Activated CD4-positive, alpha-beta T cell treated with anti-CD3 and anti-CD28 coated beads for 24 hours (primary cell): Measurements from ENCODE around the gene CDKN1C.

Experiments used
- DNase-seq, 2 donors: peaks; one replicate each; pipeline ENCODE4 v3.0.0-alpha.2; 2020; ENCODE audit warnings: low read depth in 2 of 2

Gene CDKN1C

DNA sequence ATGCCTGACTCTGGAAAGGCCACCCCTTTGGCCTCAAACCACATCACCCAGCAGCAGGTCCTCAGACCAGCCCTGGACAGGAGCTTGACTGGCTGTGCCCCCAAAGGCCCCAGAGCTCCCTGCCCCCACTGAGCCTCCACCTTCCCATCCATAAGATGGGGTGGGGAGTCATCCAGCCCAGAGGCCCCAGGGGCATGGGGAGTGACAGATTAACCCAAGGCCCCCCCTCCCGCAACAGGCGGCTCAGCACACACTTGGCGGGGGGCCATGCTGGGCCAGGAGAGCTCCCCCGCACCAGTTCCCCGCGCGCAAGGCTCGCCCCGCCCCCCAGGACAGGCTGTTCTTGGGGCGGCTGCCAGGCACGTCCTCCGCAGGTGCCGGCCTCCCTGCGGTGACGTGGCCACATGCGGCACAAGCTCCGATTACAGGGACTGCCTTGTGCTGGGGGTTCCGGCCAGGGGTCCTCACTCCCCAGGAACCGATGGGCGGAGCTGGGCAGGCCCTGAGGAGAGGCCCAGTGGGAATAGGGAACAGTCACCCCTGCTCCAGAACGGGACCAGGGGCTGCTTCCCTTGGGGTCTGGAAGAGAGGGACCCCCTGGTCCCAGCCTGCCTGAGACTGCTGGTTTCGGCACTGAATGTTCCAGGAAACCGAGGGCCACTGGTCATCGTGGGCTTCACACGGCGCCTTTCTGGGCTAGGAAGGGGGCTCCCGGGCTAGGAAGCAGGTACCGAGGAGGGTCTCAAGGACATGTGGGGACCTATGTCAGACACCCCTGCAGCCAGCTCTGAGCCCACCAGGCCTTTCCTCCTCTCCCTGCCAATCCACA is 5.1 kb upstream of the CDKN1C start:
- DNase-seq: no peak

DNA sequence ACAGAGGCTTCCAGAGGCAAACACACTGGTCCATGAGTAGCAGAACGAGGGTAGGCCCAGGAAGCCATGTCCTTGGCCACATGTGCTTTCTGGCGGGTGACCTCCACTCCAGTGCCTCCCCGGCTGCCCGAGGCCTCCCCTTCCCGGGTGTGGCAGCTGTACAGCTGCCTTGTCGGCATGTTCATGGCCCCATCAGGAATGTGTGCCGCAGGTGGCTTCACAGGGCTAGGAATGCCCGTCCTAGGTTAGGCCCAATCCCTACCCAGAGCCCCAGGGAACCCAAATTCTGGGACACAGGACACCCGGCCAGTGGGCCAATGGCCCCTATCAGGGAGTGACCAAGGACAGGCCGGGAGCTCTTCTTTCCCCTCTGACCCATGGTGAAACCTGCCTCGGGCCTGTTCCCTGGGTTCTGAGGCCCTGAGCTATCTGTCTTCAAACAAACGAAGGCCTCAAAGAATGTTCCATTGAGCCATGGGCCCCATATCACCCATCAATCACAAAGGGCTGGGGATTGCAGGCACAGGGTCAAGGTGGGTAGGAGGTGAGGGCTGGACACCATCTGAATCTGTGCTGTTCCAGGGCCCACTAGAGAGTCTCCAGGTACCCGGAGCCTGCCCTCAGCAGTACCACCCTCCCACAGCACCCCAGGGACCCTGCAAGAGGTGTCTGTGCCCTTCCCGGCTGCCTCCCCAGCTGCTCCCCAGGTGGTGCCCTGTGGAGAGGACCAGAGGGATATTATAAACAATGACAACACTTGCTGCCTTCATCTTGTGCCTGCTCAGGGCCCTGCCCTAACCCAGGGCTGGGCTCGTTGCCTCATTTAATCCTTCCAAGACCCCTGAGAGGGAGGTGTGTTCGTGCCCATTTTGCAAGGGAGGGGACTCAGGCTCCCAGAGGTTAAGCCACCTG is 4.0 kb upstream of the CDKN1C start:
- no peak for DNase-seq

DNA sequence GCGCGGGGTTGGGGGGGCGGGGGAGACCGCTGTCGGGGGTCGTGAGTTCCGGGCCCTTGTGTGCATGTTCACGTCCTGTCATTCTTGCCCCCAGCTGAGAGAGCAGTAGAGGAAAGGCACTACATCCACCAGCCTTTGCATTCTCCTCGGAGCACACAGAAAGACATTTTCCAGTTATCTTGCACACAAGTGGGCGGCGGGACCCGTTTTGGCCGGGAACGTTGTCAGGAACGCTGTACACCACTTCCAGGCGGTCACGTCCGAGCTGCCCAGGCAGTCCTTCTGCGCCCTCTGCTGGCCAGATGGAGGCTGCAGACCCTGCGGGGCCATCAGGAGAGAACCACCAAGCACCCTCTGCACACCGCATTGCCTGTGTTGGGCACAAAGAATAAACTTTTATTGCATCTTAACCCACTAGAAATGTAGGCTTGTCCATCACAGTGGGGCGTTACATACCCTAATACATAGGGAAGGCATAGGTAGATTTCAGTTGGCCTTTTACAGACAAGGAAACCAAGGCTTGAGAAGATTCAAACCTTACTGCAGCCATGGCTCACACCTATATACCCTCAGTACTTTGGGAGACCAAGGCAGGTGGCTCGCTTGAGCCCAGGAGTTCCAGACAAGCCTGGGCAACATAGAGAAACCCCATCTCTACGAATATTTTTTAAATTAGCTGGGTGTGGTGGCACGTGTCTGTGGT is 2.8 kb upstream of the CDKN1C start:
- DNase-seq: peak; percentile 83 to 89

DNA sequence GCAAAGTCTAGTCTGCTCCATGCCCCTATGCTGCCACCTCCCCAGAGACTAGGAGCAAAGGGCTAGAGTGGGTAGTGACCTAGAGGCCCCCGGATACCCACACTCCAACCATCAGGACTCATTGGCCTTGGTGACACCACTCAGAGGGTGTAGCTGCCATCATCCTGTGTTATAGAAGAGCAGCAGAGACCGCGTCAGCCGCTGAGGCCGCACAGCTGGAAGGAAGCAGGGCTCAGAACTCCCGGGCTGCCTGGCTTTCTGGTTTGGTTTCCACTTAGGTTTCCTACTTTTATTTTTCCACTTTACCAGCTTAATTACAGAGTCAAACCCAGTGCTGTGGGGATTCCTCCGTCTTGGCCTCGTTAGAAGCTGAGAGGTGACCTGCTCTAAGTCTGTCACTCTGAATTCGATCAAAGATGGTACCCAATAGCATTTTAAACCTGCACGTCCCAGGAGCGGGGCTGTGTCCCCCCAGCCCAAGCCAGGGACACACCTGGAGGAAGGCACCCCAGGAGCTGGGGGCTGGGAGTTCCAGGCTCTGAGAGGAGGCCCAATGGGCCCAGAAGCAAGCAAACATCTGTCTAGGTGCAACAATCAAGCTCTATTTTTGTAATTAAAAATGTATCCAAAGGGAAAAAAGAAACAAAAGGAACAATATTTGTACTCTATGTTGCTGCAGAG is 2.1 kb upstream of the CDKN1C start:
- DNase-seq: no peak

DNA sequence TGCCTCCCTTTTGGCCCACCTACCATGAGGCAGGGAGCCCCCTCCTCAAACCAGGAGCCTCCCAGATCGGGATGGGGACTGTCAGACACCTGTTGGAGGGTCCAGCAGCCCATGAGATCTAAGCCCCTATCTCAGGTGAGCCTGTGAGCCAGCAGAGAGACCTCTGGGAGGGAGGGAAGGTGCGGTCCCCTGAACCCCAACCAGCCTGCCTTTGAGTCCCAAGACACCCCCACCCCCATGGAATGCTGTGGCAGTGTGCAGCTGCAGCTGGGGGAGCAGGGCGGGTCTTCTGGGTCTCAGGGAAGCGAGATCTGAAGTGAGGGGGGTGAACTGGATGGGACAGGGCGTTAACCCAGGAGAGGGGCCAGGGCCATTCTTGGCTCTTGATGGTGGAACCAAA is 1.4 kb upstream of the CDKN1C start:
- DNase-seq: no peak

DNA sequence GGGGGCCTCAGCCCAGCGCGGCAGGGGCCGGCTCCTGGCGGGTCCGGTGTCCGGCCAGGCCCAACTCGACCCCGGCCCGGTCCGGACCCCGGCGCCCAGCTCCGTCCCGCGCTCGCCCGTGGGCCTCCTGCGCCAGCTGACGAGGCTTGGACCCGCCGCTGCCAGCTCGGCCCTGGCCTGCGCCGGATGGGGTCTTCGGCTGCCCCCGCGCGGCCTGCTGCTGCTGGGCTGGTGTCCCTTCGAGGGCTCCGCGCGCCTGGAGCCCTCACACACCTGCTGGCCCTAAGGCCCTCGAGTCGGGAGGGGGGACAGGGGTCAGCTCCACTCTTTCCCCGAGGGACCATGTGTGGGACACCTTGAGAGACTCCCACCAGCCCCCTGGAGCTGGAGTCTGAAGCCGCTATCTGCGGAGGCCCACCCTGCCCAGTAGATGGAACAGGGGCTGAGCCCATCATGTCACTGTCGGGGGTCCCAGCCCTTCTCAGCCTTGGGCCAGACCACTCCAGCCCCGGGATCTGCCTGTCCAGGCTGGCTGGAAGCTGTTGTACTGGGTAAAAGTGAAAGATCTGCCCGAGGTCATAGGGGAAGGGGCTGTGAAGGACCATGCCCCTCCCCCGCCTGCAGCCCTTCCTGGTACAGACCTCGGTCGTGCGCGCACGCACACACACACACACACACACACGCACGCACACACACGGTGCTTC is 768 bp upstream of the CDKN1C start:
- no peak for DNase-seq

DNA sequence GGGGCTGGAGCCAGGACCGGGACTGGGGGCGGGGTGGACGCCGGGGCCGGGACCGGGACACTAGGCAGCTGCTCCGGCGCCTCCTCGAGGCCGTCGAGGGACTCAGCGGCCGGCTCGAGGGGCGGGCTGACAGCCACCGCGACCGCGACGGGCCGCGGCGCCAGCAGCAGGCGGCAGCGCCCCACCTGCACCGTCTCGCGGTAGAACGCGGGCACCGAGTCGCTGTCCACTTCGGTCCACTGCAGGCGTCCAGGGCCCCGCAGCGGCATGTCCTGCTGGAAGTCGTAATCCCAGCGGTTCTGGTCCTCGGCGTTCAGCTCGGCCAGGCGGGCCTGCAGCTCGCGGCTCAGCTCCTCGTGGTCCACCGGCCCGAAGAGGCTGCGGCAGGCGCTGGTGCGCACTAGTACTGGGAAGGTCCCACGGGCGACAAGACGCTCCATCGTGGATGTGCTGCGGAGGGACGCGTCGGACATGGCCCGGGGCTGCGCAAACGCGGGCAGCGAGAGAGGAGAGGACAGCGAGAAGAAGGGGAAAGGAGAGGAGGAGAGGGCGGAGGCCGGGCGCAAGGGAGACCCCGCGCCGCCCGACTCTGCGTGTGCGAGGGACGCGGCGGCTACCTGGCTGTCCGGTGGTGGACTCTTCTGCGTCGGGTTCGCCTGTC is 428 bp downstream of the CDKN1C start:
- DNase-seq: no peak

DNA sequence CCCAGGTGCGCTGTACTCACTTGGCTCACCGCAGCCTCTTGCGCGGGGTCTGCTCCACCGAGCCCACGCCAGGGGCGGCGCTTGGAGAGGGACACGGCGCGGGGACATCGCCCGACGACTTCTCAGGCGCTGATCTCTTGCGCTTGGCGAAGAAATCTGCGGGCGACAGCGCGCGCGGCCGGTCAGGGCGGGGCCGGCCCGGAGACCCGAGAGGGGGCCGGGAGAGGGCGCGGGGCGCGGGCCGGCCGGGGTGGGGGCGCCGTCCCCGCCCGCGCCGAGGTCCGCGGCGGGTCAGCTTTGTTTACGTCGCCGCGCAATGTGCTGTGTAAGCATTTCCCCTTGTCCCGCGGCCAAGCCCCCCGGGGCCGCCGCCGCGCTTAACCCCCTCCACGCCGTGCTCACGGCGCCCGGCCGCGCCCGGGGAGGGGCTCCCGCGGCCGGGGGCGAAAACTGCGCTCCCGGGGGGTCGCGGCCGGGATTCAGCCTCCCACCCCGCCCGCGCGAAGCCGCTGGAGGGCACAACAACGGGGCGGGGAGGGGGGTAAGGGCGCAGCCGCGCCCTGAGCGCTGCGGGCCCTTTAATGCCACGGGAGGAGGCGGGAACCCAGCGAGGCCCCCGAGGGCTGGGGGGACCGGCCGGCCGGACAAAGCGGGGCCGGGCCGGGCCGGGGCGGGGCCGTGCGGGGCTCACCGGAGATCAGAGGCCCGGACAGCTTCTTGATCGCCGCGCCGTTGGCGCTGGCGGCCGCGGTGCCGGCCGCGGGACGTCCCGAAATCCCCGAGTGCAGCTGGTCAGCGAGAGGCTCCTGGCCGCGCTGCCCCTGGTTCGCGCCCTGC is 1.4 kb downstream of the CDKN1C start:
- no peak for DNase-seq

DNA sequence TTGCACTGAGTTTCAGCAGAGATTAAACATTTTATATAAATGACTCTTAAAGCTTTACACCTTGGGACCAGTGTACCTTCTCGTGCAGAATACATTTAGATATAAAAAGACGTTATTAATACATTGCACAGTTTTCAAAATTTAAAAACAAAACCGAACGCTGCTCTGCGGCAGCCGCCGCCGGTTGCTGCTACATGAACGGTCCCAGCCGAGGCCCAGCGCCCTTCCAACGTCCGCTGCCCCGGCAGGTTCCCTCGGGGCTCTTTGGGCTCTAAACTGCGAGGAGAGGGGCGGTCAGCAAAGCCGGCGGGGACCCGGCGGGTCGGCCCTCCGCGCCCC is 2.0 kb downstream of the CDKN1C start:
- DNase-seq: no peak

DNA sequence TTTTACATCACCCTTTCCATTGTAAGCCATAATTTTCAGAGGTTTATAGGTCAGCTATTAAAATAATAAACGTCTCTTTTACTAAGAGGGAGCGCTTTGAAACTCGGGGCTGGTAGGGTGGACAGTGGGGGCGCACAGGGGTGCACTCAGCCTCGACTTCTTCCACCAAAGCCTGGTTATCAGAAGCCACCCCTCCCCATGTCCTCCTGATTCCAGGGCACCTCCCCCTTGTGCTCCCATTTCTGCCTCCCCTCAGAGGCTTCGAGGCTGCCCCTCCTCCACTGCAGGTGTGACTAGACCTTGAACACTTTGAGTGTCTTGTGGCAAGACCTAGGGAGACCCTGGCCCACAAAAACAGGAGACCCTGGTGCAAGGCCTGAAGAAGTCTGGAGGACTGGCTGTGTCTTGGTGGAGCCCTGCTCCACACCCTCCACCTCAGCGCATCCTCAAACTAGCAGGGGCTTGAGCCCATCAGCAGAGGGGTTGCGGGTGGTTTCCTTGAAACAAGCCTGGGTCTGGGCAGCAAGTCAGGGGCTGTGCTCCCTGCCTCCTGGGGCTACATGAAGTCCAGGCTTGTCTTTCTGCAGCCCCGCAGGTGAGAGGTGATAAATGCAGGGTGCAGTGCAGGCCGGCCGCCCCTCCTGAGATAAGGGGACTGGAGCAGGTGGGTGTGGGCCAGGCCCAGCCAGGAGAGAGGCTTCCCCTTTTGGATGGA is 3.0 kb downstream of the CDKN1C start:
- DNase-seq: no peak

DNA sequence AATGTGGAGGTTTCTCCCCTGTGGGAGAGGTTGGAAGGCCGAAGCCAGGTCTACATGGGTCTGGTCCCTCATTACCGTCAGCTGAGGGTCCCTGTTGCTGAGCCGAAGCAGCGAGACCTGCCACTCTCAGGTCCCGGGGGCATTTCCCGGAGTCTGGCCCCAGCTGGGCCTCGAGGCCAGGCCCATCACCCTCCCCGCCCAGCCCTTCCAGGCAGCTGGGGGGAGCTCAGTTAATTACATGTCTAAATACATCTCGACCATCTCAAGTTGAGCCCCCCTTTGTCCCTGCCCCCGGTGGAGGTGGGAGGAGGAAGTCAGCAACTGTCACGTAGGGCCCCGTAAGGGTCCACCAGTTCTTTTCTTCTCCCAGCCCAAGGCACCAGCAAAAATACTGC is 3.6 kb downstream of the CDKN1C start:
- no peak for DNase-seq

DNA sequence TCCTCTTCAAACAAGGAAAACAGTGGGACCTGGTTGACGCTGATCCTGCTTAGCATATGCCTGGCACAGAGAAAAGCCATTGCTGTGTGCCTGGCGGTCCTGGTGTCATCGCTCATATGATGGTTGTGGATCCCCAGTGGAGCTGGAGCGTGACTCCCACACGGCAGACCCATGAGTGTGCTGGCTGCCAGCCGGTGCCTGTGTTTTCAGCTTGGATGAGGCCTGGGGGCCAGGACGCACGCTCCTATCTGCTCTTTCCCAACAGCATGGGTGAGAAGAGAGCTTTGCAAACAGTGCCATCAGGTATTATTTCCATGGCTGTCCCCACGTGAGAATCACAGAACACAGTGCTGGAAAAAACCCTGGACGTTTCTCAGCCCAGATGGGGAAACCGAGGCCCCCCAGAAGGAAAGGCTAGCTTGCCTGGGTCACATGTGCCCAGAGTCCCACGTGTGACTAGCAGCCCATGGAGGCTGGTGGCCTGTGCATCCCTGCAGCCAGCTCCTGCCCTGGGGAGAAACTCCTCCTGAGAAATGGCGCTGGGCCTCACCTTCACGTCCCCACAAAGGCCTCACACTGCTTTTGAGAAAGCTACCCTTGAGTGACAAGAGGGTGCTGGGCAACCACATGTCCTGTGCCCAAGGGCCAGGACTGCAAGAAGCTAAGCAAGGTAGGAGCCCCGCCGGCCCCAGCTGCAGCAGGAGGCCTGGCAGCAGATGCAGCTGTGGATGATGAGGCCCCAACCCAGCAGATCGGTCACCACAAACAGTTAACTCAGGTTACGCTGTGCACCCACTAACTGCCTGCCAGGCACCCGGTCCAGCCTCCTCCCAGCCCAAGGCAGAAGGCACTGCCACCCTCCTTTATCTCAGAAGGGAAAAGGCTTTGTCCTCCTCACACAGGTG is 4.2 kb downstream of the CDKN1C start:
- DNase-seq: no peak

DNA sequence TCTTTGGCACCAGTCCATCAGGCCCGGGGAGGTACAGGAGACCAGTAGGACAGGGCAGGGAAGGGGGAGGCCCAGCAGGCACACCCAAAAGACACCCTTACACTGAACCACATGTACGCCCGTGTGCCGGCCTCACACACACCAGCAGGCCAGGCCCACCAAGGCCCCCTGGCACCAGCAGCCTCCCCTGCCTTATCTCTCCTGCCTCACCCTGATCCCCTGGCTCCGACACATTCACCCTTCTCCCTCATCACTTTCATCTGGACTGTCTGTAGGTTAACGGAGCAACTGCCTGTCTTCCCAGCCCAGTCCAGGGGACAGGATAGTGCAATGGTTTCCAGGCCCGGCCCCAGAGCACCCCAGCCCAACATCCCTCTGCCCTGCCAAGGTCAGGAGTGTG is 4.9 kb downstream of the CDKN1C start:
- DNase-seq: no peak

DNA sequence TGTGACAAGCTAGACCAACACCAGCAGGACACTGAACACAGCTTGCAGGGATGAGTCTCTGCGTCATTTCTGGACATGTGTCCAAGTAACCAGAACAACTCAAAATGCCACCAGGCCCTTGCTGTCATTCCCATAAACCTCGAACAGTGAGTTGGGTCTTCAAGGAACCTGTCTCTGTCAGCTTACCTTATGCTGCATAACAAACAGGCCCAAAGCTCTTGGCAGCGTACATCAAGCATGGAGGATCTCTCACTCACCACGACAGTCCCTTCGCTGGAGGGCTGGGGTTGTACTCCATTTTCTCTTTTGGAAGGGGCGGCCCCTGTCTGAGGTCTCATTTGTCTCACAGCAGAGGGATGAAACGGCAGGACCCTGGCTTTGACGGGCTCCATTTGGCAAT is 6.8 kb downstream of the CDKN1C start:
- no peak for DNase-seq

DNA sequence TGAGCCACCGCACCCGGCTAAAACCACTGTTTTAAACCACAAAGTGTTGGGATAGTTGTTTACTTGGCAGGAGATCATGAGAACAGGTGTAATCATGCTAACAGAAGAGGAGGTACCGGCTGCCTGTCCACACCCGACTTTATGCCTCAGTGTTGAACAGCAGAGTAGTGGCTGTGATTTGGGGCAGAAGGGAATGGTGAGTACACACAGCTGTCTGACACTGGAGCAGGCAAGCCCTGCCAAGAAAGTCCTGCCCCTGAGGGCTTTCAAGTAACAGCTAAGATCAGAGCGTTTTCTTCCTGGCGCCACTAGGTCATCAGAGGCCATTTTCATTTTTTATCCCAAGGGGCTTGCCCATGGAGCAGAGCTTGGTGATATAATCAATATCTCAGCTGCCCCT is 8.1 kb downstream of the CDKN1C start:
- no peak for DNase-seq

DNA sequence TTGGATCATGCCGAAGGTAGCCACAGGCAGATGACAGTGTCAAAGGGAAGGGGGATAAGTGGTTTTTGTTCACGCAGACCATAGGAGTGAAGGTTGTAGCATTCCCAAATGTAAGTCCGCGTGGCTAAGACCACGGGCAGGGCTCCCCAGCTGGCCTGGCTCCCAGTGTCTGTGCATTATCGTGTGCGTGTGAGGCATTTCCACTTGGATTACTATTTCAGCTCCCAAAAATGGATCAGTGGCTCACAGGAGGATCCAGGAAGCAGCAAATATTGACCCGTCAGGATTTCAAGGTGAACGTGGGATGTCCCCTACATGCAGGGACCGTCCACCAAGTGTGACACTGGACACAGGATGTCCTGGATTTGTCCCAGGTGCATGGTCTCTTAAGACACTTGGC is 10.6 kb downstream of the CDKN1C start:
- no peak for DNase-seq

DNA sequence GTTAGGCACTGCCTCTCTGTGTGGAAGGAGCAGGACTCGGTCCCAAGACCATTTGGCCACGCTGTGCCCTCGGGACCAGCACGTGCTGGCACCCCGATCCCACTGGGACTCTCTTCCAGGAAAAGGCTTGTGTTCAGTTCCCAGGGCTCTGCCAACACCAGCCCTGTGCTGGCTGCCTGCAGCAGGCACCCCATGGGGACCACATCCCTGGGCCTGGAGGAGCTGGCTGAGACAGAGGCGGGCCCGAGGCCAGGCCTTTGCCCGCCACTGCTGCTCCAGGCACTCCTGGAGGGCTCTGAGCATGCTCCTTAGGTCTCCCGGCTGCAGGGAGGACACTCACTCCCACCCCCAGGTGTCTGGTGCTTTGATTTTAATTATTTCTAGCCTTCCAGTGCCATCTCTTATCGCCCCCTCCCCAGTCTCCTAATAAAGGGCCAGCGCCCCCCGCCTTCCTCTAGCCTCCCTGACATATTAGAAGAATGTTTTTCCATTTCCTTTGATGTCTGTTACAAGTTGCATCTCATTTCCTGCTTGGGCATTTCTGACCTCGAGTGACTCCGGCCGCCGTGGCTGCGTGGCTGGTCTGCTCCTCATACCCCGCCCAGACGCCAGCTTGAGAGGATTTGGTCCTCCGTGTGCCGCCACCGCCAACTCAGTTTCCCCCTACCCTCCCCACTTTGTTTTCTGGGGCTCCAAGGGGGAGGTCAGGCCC is 14.4 kb downstream of the CDKN1C start:
- DNase-seq: no peak

DNA sequence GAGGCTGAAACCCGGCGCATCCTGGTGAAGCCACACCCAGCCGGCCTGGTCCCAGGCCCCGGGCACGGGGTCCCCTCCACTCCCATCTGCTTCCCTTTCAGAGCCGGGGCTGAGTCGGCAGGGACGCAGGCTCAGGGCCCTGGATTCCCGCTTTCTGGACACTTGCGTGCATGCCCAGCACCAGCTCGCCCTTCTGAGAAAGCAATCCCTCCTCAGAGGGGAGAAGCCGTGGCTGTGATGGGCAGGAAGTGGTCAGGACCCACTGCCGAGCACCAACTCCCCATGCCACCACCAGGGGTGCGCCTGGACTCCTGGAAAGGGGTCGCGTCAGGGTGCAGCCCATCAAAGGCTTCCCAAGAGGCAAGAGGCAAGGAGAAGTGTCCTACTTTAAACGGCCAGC is 15.1 kb downstream of the CDKN1C start:
- DNase-seq: no peak
